ENCODE data around the gene INPP5D.

Gene INPP5D

DNA sequence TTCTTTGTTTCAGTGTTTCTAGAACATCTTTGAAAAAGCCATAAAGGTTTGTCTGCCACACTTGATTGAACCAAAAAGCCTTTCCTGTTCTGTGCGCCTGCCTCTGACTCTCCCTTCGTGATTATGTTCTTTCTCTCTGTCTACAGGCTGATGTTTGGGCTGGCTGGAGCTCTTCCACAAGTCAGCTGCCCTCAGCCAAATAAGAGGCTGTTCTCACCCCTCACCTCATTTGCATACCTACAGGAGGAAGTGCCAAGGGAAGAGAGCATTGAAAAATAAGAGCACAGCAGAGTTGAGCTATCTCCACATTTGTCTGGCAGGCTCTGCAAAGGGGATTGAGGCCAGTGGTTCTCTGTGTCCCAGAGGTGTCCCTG, 15.8 kb downstream of the INPP5D start:
- no peak for DNase-seq

DNA sequence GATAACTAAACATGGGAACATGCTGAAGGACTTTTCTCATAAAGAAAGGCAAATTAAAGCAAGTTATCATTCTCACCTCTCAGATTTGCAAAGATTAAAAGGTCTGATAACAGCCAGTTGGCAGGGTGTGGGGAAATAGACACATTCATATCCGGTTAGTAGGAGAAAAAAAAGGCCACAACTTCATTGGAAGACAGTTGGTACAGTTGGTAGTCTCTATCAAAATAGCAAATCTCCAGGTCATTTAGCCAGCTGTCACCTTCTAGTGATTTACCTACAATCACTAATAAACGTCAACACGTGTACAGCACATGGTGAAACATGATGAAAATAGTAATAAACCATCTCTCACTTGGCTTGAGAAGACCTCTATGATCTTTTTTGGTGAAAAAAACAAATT, 16.6 kb downstream of the INPP5D start:
- DNase-seq, result no peak

DNA sequence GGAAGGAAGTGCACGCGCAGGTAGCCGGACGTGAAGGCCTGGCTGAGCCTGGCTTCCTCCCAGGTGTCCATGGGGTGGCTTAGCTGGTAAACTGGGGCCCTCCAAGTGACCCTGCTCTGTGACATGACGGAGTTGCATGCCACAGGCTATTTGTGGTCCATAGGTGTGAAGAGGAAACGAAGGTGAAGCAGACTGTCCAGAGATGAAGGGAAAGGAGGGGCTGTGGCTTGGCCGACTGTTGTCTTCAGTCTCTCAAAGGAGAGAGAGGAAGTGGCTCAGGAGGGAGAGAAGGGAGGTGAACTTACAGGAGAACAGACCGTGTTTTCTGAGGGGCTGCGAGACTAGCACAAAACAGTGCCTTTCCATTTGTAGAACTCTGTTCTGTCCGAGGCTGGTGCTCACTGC, 19.3 kb downstream of the INPP5D start:
- no peak for DNase-seq

DNA sequence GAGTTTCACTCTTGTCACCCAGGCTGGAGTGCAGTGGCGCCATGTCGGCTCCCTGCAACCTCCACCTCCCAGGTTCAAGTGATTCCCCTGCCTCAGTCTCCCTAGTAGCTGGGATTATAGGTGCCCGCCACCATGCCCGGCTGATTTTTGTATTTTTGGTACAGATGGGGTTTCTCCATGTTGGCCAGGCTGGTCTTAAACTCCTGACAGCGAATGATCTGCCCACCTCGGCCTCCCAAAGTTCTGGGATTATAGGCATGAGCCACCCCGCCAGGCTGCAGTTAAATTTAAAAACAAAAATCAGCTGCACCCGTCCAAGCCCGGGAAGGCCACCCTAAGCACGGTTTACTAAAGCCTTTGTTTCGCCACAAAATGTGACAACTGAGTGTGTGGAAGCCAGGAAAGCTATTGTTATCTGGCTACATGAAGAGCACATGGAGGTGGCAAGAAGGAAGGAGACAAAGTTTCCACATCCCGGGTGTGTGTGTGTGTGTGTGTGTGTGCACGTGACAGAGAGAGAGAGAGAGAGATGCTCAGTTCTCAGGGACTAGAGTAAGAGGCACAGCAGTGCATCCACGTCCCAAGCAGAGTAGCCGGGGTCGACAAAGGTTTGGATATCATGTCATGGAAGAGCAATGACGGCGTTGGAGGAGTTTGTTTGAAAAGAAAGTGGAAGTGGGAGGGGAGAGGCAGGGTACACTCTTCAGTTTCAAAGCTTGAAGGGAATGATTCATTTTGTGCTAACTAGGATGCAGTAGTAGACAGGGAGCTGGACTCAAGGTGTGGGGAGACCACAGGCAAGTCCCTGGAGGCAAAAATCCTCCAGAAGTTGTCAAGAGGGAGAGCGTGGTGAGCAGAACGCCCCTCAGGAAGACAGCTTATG, 20.1 kb downstream of the INPP5D start:
- DNase-seq, result no peak

DNA sequence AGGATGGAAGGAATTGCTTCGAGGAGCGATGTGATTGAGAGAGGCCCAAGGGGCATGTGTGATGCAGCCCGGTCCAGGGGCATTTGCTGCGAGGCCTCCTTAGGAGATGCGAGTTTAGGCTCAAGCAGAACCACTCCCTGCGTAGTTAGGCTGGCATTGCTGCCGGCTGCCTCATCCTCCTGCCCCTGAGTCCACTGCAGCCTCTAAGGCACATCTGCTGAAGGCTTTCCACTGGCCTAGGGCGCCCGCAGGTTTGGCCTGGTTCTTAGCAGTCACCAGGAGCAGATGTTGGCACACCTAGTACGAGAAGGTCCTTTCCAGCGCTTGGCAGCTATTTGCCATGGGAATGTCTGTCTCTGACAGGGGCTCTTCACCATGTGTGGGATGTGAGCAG, 20.7 kb downstream of the INPP5D start:
- DNase-seq, result no peak

DNA sequence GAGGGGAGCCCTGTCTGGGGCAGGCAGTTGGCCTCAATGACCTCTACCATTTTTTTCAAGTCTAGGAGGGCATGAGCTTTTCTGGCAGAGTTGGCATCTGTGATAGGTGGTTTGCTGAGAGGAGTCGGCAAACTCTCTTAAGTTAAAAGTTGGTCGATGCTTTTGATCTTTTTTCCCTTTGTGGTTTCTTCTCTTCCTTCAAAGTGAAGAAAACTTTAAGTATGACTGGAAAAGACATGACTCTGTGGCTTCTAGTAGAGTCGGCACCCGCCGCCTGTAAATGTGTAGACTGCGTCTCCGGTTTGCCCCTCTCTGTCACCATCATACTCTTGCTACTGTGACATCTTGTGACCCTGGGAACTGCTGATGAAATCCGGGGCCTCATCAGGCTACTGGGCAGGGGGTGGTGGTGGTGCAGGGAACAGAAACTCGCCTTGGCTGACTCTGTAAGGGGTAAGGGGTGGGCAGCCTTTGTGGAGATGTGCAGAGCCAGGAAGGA, 21.1 kb downstream of the INPP5D start:
- no peak for DNase-seq

DNA sequence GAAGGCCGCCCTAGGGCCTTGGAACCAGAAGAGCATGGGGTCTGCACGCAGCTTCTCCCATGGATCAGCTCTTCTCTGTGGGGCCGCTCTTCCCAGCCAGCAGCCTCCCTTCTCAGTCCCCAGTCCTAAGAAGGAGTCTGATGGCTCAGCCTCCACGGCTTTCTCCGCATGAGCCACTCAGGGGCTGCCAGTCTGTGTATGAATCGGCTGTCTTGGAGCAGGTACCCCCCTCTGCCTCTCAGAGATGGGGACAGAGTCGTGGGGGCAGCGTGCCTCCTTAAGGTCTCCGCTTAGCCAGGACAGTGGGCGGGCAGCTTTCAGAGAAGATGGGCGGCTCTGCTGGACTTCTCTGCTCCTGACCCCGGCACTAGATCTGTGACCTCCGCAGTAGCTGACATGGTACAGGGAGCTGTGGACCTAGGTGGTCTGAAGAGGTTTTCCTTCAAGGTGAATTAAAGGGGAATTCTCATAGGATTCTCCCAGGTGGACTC, 21.6 kb downstream of the INPP5D start:
- DNase-seq, result no peak

DNA sequence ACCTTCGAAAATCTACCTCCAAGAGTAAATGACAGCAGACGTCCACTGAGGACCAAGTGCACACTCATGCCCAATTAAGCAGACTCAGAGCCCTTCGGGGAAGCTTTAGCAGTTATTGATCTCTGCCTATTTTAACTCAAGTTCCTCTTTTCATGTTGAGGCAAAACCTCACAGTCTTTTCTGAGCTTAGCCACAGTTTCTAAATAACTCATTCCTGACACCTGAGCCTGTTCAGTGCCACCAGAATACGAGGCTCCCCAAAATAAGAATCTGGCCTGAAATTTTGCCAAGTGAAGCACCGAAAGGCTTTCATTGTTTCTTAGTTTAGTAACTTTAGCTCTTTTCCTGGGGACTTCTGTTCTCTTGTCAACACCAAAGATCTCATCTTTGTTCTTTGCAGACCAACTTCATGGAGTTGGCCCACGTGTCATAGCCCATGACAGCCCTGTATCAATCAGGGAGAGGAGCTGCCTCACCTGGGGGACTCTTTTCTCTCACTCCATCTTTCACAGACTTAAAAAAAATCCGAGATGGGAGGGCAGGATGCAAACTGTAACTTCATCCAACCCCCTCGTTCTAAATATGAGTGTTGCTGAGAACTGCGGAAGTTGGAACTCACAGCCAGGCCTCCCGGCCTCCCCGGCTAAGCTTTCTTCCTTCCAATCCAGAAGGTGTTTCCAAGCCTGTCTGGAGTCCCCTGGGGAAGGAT, 22.2 kb downstream of the INPP5D start:
- DNase-seq, result no peak

DNA sequence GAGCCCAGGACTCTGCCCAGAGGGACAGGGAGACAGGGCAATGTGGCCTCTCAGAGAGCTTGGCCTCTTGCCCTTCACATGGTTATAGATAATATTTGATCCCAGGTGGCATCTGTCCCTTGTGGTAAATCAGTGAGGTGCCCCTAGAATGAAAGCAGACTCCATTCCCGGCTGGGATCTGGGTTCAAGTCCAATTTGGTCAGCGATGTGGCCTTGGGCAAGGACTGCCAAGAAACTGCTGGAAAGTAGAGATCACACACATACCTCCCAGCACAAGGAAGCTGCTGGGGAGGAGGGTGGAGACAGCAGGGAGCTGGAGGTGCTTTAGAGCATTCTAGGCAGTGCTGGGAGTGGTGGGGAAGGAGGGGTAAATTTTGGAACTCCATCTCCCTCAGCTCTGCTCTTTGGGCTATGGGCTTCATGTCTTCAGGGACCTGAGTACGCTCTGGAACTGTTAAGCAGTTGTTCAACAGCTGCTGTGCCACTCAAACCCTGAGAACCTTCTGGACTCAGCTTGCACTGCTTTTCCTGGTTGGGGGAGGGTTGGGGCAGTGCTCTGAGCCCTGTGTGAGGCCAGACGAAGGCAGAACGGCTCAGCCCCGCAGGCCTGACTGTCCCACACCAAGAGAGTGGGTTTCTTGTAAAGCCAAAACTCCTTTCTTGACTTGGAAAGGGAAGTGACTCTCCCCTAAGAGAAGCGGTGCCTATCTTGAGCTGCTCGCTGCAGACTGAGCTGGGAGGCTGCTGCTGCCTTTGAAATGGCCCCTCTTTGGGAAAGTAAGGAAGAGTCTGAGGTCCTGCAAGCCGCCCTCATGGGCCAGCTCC, 23.0 kb downstream of the INPP5D start:
- DNase-seq, result no peak

DNA sequence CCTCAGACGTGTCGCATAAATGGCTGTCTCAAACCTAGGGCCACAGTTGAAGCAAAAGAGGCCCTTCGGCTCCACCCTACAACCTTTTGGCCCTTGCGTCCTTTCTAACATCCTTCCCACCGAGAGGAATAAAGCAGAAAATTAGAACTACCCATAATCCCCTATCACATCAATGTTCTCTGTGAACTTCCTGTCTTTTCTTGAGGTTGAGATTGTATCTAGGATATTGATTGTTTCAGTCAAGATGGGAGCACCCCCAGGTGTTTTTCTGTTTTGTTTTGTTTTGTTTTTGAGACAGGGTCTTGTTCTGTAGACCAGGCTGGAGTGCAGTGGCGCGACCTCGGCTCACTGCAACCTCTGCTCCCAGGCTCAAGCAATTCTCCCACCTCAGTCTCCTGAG, 23.6 kb downstream of the INPP5D start:
- no peak for DNase-seq

DNA sequence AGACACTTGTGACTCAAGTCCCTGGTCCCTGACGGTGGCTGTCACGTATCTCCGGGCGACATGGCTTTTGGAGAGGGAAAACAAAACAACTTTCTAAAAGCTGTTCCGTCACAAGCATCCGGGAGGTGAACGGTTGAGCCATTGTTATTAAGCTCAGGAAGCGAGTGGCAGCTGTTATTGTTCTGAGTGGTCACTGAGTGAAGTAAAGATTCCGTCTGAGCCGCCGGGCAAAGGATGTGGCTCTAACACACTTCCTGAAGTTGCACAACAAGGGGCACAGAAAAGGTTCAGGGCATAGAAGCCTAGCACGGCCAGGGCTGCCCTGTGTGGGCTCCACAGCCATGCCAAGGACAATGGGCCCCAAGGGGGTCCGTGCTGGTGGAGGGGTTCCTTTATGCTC, 24.3 kb downstream of the INPP5D start:
- no peak for DNase-seq

DNA sequence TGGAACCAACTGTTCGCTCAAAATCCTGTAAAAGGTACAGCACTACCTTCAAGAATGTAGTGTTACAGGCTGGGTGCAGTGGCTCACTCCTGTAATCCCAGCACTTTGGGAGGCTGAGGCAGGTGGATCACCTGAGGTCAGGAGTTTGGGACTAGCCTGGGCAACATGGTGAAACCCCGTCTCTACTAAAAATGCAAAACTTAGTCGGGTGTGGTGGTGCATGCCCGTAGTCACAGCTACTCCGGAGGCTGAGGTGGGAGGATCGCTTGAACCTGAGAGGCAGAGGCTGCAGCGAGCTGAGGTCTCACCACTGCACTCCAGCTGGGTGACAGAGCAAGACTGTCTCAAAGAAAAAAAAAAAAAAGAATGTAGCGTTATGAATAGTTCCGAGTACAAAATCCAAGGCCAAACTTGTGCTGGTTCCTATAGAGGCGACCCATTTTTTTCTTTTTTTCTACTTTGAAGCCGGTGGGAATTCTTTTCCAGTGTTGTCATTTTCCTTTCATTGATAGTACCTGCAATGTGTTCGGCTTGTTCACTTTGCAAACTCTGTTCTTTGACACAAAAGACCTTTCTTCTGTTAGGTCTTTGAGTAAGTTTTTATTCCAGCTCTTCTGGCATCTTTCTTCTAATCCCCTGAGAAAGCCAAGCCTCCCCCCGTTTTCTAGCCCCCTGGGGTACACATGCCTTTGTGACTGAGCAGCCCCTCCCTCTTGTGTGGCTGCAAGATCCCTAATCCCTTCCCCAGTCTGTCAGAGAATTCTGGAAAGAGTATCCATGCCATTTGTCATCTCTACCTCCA, 25.1 kb downstream of the INPP5D start:
- DNase-seq, result no peak

DNA sequence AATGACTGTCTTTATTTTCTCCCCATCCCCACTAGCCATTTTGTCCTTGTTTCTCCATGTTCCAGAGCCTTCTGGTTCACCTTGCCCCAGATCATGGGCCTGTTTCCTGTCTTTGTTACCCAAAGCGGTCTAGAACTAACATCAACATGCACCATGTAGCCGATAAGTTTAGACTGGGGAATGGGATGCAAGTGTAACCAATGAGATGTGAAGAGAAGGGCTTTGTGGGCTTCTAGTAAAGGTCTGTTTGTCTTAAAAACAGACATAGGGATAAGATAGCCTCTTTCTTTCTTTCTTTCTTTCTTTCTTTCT, 25.7 kb downstream of the INPP5D start:
- DNase-seq, result no peak

DNA sequence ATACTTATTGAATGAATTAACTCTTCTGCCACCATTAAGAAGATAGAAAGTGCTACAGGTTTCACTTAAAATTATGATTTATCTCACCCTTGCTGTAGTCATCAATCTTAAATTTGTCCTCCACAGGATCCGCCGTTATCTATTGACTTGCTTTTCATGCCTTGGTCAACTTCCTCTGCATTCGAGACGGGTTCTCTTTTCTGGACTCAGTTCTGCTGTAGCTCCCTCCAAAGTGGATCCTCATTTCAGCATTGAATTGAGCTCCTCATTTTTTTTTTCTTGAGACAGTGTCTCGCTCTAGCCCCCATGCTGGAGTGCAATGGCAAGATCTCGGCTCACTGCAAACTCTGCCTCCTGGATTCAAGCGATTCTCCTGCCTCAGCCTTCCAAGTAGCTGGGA, 27.6 kb downstream of the INPP5D start:
- DNase-seq, result no peak

DNA sequence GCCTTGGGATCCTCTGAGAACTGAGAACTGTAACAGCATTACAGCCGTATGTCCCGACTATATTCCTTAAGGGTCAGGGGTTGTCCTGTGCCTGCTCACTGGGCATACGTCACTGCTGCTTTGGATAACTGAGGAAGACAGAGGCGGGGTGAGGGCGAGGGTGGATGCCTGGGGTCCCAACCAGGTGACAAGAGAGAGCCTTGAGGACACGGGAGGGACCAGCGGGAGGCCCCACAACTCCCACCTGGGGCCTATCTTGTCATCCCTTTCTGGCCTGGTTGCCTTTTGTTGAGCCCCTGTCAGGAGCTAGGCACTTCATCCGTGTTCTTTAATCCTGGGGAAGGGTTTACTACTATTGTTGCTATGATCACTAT, 28.8 kb downstream of the INPP5D start:
- DNase-seq, result no peak

DNA sequence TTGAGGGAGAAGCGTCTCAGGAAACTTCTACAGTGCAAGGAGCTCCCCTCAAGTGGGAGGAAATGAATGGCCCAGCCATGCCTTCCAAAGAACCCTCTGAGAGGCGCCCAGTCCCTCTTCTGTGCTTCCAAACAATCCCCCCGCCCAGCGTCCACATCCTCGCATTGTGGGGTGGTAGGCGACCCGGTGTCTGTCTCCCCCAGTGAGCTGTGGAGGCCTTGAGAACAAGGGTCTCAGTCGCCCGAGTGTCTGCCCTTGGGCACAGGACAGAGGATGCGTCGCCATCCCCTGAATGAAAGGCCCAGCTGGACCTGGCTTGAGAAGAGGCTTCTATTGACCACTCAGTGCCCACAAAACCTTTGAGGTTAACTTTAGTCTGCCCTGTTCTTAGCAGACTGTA, 29.7 kb downstream of the INPP5D start:
- no peak for DNase-seq

DNA sequence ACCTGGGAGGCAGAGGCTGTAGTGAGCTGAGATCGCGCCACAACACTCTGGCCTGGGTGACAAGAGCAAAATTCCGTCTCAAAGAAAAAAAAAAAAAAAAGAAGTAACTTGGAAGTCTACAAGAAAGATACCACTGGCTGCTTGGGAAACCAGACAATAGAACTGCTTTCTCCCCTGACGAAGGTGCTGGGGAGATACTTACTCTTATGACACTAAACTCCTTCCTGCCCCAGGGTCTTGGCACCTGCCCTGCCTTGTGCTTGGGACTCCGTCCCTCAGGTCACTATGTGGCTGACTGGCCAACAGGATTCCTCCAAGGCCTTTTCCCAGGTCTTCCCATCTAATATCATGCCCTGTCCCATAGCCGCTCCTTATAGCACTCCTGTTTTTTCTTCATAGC, 30.7 kb downstream of the INPP5D start:
- no peak for DNase-seq

DNA sequence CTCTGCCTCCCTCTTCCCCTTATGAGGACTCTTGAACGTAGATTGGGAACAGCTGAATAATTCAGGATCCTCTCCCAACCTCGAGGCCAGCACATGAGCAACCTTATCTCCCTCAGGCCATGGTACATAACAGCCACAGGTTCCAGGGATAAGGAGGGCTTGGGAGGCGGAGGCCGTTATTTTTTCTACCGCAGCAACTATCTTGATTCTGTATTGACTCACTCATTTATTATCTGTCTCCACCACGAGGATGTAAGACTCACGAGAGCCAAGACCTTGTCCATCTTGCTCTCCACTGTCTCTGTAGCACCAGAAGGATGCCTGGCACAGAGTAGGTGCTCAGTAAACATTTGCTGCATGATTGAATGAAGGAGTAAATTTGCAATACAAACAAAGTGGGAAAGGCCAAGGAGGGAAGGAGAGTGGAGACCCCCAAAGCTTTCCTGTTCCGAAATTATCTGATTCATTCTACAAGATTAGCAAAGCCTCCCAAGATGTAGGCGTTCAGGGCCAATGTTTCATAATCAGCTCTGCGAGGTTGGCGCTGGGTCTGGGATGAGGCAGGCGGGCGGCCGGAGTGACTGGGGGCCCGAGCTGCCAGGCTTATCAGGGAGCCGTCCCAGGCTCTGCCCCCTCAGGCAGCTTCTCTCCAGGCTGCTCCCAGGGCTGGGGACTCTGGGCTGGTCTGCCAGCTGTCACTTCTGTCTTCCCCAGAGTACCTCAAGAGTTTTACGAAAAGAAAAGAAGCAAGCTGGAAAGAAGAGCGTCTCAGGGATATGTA, 31.6 kb downstream of the INPP5D start:
- no peak for DNase-seq

DNA sequence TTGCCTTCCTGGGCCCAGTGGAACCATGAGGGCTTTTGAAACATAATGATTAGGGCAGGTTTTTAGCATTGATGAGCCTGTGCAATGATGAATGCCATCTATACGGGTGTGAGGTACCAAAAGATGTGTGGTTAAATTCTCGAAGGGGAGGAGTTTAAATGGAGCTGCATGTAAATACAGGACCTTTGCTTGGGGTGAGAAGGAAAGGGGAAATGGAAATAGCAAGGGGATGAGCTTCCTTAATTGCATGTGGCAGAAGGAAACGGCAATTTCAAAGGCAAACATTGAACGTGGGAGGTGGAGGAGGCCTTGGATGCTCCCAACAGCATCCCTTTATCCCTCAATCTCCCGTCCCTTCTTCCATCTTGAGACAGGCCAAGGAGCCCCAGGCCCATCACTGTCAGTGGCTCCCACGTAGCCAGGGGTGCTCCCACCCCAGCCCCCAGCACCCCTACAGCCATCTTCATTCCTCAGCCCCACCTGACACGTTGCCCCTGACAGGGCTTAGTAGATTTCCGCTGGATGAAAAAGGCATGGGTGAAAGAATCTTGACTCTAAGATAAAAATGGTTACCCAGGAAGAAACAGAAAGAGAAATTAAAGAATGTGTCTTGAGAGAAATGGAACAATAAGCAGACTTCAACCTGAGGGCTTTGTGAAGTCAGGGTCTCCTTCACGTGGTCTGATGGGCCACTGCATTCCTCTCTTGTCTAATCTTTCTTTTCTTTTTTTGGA, 32.5 kb downstream of the INPP5D start:
- DNase-seq, result no peak

DNA sequence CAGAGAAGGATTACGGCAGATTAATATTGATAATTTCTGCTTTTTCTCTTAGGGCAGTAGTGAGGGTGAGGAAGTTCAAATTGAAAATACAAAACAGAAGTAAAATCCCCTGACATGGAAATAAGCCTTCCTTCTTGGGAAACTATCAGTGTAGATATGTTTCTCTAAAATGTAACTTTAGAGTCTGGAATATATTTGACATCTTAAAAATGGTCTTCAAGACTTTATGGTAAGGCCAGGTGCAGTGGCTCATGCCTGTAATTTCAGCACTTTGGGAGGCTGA, 33.0 kb downstream of the INPP5D start:
- no peak for DNase-seq

DNA sequence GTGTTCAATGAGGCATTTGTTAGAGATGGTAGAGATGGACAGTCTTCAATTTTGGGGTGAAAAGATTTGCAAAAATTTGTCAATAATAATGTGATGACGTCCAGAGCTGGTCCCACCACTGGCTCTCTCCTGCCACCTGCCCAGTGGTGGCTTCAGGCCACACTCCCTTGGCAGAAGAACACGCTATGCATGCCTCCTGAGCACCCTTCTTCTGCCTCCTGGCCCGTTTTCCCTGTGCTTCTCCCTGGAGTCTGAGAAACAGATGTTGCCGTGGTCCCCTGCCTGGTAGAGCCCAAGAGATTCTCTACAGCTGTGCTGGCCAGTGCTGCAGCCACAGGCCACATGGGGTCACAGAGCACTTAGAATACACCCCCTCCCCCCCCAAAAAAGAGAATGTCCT, 33.6 kb downstream of the INPP5D start:
- DNase-seq, result no peak
